Measurements from ENCODE around the gene SH3PXD2A.

The SH3PXD2A gene

GRCh38 chr10:103806395-103807187 lies 48.8 kb downstream of the SH3PXD2A start:
- Histone ChIP-seq H3K27ac (no peak overlapping the region), H3K4me3 (no peak overlapping the region)
- no peak for DNase-seq (ENCODE audit: low spot score)
- TF ChIP-seq CTCF (IDR thresholded peaks at IDR 0.05) = no peak

- Histone ChIP-seq H3K27ac (no peak overlapping the region), H3K4me3 (no peak overlapping the region)
- no peak for TF ChIP-seq CTCF (IDR thresholded peaks at IDR 0.05)
- no peak for DNase-seq (ENCODE audit: low spot score)
These were observed 49.6 kb downstream of the SH3PXD2A start for GRCh38 chr10:103805781-103806180.

GRCh38 chr10:103804871-103805270 lies 50.5 kb downstream of the SH3PXD2A start:
- H3K4me3 ChIP-seq = no peak overlapping the region
- no peak for TF ChIP-seq CTCF (IDR thresholded peaks at IDR 0.05)
- no peak overlapping the region for H3K27ac ChIP-seq
- DNase-seq (ENCODE audit: low spot score) = no peak

GRCh38 chr10:103803941-103804340 lies 51.4 kb downstream of the SH3PXD2A start:
- DNase-seq (ENCODE audit: low spot score) = no peak
- Histone ChIP-seq H3K4me3 (no peak overlapping the region), H3K27ac (no peak overlapping the region)
- no peak for TF ChIP-seq CTCF (IDR thresholded peaks at IDR 0.05)

- Histone ChIP-seq H3K27ac (no peak overlapping the region), H3K4me3 (no peak overlapping the region)
- TF ChIP-seq CTCF (IDR thresholded peaks at IDR 0.05) = no peak
- DNase-seq (ENCODE audit: low spot score) = no peak
These were observed 52.6 kb downstream of the SH3PXD2A start for GRCh38 chr10:103802637-103803353.

GRCh38 chr10:103802081-103802480 lies 53.3 kb downstream of the SH3PXD2A start:
- TF ChIP-seq CTCF (IDR thresholded peaks at IDR 0.05) = no peak
- Histone ChIP-seq H3K4me3 (no peak overlapping the region), H3K27ac (no peak overlapping the region)
- DNase-seq (ENCODE audit: low spot score) = no peak
